K562 (cell line): ENCODE data around the gene DTNBP1. TPM values are rescaled to one million over a fixed set of nuclear protein-coding genes. Genes with fewer than 3 reads are reported as not detected.

Experiments used
- ATAC-seq: fragments of 200-7000 bp; cut with Tn5 transposase; 3 replicates; pipeline ENCODE4 v1.9.1; 2020; ENCODE audit warnings: moderate library complexity
- BruUV-seq: library from RNA; stranded (reverse); fragments of 400-500 nt; replicated peaks from 2 replicates; lab custom pipeline; 2021; lab: Mats Ljungman, UMichigan
- CTCF ChIA-PET: fragments of 300-600 bp; formaldehyde crosslinking; extraction: SDS; loops from one replicate; lab custom pipeline; 2021; ENCODE audit warnings: low intra/inter-chr PET ratio; lab: Yijun Ruan, JAX
- POLR2A ChIA-PET: fragments of 300-600, 350-650 bp; sonication (Branson Sonifier 250); formaldehyde crosslinking; extraction: SDS; loops from one replicate; lab custom pipeline; 2021; ENCODE audit warnings: antibody characterized with exemption, inconsistent platforms; lab: Yijun Ruan, JAX
- DNase-seq, 4 experiments: peaks; one replicate each; pipeline versions ENCODE4 v3.0.0 to v3.0.0-alpha.2; 2011 to 2018; ENCODE audit warnings: low spot score in 3 of 4, mixed read lengths in 3 of 4; ENCODE audit errors: extremely low read depth in 1 of 4
- FAIRE-seq: peaks from 2 replicates; lab custom pipeline; 2011; peaks lifted over from hg19 to GRCh38; lab: Jason Lieb, UNC
- H2AFZ ChIP-seq: 2 replicates; pipeline ENCODE4 v1.6.0; 2011; ENCODE audit warnings: low read depth, low read length, control low read depth, inconsistent platforms
- H3K27ac ChIP-seq: fragments of 200-600 bp; 3 replicates; pipeline ENCODE4 v1.8.0; 2011; ENCODE audit warnings: low read depth, mild to moderate bottlenecking, control low read depth, inconsistent platforms, low read length, moderate library complexity, mixed read lengths; ENCODE audit errors: extremely low read depth
- H3K27me3 ChIP-seq, 2 experiments: fragments of 300-600 bp in 1 of 2; 2 replicates in 1 of 2; 3 replicates in 1 of 2; pipeline versions ENCODE4 v1.6.0 to v1.8.0; 2011; ENCODE audit warnings: inconsistent platforms in 2 of 2, low read length in 2 of 2, mild to moderate bottlenecking in 1 of 2, mixed read lengths in 1 of 2, moderate library complexity in 1 of 2; ENCODE audit not compliant: control insufficient read depth in 2 of 2, insufficient read depth in 2 of 2
- H3K36me3 ChIP-seq: fragments of 300-600 bp; 3 replicates; pipeline ENCODE4 v1.8.0; 2011; ENCODE audit warnings: mild to moderate bottlenecking, low read length, inconsistent platforms; ENCODE audit not compliant: control insufficient read depth, insufficient read depth
- H3K4me1 ChIP-seq, 2 experiments: fragments of 200-600 bp in 1 of 2; replicated peaks in 1 of 2; 2 replicates in 1 of 2; 3 replicates in 1 of 2; pipeline versions ENCODE4 v1.5.1 to v1.8.0; 2011; ENCODE audit warnings: inconsistent platforms in 2 of 2, low read length in 2 of 2, mild to moderate bottlenecking in 1 of 2, mixed read lengths in 1 of 2, moderate library complexity in 1 of 2; ENCODE audit not compliant: control insufficient read depth in 2 of 2, insufficient read depth in 2 of 2
- H3K4me2 ChIP-seq: 2 replicates; pipeline ENCODE4 v1.6.1; 2011; ENCODE audit warnings: low read length, control low read depth, inconsistent platforms, mixed read lengths; ENCODE audit not compliant: insufficient read depth
- H3K4me3 ChIP-seq: fragments of 200-600 bp; sonication (generic), shearing (Covaris generic); 2 replicates; pipeline ENCODE4 v1.5.1; 2016; ENCODE audit warnings: control low read depth, inconsistent platforms
- H3K79me2 ChIP-seq: fragments of 200-600 bp; 3 replicates; pipeline ENCODE4 v1.8.0; 2011; ENCODE audit warnings: low read length, inconsistent platforms; ENCODE audit not compliant: control insufficient read depth, insufficient read depth
- H3K9ac ChIP-seq, 2 experiments: 2 replicates each; pipeline versions ENCODE4 v1.6.0 to v1.6.1; 2011; ENCODE audit warnings: low read depth in 2 of 2, low read length in 2 of 2, control low read depth in 1 of 2, inconsistent platforms in 1 of 2, mild to moderate bottlenecking in 1 of 2, mixed read lengths in 1 of 2; ENCODE audit not compliant: insufficient read depth in 1 of 2
- H3K9me1 ChIP-seq: one replicate; pipeline ENCODE4 v1.6.0; 2011; ENCODE audit warnings: inconsistent platforms, mild to moderate bottlenecking, low read length, moderate library complexity; ENCODE audit not compliant: control insufficient read depth, insufficient read depth
- H3K9me3 ChIP-seq: replicated peaks from 2 replicates; pipeline ENCODE4 v1.5.1; 2011; ENCODE audit warnings: low read depth, low read length, inconsistent platforms; ENCODE audit not compliant: control insufficient read depth, insufficient read depth
- H4K20me1 ChIP-seq: replicated peaks from 2 replicates; pipeline ENCODE4 v1.6.1; 2011; ENCODE audit warnings: low read length, inconsistent platforms, mixed read lengths; ENCODE audit not compliant: control insufficient read depth, insufficient read depth
- CBX5 ChIP-seq: IDR thresholded peaks from 2 replicates; pipeline ENCODE4 v1.6.1; 2014; ENCODE audit warnings: low read depth, borderline replicate concordance
- CEBPB ChIP-seq: fragments of 450-650 bp; IDR thresholded peaks from 2 replicates; pipeline ENCODE4 v1.6.1; 2016; ENCODE audit warnings: missing genetic modification characterization, missing compliant biosample characterization
- DPF2 ChIP-seq: fragments of 450-650 bp; IDR thresholded peaks from 2 replicates; pipeline ENCODE4 v1.6.1; 2016
- HDAC1 ChIP-seq, 2 experiments: fragments of 450-650 bp; IDR thresholded peaks; 2 replicates each; pipeline ENCODE4 v1.6.1; 2016 to 2017; ENCODE audit warnings: inconsistent platforms in 1 of 2, mild to moderate bottlenecking in 1 of 2, moderate library complexity in 1 of 2
- MGA ChIP-seq: fragments of 450-650 bp; IDR thresholded peaks from 2 replicates; pipeline ENCODE4 v1.6.1; 2016; ENCODE audit warnings: mild to moderate bottlenecking, moderate library complexity
- SIN3B ChIP-seq: fragments of 450-650 bp; IDR thresholded peaks from 2 replicates; pipeline ENCODE4 v1.6.1; 2017; ENCODE audit warnings: low read depth, mild to moderate bottlenecking, moderate library complexity
- ZNF780A ChIP-seq: fragments of 250-450 bp; sonication (Bioruptor Pico); IDR thresholded peaks from 2 replicates; pipeline ENCODE4 v1.5.0; 2021; ENCODE audit warnings: mild to moderate bottlenecking
- WGBS: fragments of 100-300 bp; shearing (Covaris generic); methylation state at CpG from one replicate; pipeline ENCODE4 v1.1.6; 2016; ENCODE audit warnings: low coverage, mixed read lengths; ENCODE audit not compliant: insufficient coverage; ENCODE audit errors: missing lambda C conversion rate; 5-methylcytosine and 5-hydroxymethylcytosine counted together
- in situ Hi-C: fragments of 300-500 bp; cut with MboI; formaldehyde crosslinking; loops from 4 replicates; pipeline ENCODE4 v1.15.0; 2018; ENCODE audit warnings: inconsistent platforms, mixed read lengths
- intact Hi-C: fragments of 100-400 bp; cut with micrococcal nuclease; formaldehyde crosslinking; loops from 2 replicates; pipeline ENCODE4 v1.14.2; 2022
- polyA plus RNA-seq, 8 experiments: library from polyadenylated mRNA; depleted of rRNA in 4 of 8; stranded (reverse) in 5 of 8; unstranded in 3 of 8; fragments of >200 nt; fragmentation: Nextera tagmentation in 2 of 8; fragmentation: Illumina TruSeq in 1 of 8; extraction: Ambion mirVana in 2 of 8; extraction: Trizol in 1 of 8; gene quantifications; 2 replicates each; pipeline versions ENCODE4 v1.2.1 to v1.2.3, GENCODE V29; 2011 to 2014; ENCODE audit warnings: inconsistent platforms in 1 of 8, missing spikeins in 1 of 8
- total RNA-seq, 7 experiments: library from RNA; depleted of rRNA in 6 of 7; stranded (reverse); fragments of >200 nt in 6 of 7; fragmentation: Illumina TruSeq in 2 of 7; extraction: Trizol in 2 of 7; gene quantifications; 2 replicates each; pipeline versions ENCODE4 v1.2.1 to v1.2.3, GENCODE V29; 2011 to 2021; ENCODE audit warnings: low replicate concordance in 1 of 7
- TF ChIP-seq, protein P1 (sequence below): fragments of 150-350 bp; IDR thresholded peaks from 2 replicates; pipeline ENCODE4 v1.6.1; 2014; ENCODE audit warnings: low read depth, mild to moderate bottlenecking, low read length, borderline replicate concordance

DTNBP1 gene
- total and polyA plus RNA-seq, 9 of the 15 experiments (the other 6 are each of a cell fraction or from before 2014, with no cell fraction given) = 16.7 to 54.5 (median 21.4) TPM

- 17% methylated on average over 3 of the region's 3 CpGs for whole genome bisulfite sequencing
- Histone ChIP-seq H3K36me3 (no peaks in the 10 kb centered on the region), H2AFZ (no peak overlapping the region), H3K9me3 (no peaks in the 10 kb centered on the region), H3K4me2 (no peak overlapping the region), H3K4me1 (peaks cover 0 to 5% of the 10 kb centered on the region in 2 experiments; a peak in 2 of 5 replicates), H3K9ac (no peak overlapping the region), H3K27ac (no peak overlapping the region), H3K9me1 (no peaks in the 10 kb centered on the region), H3K79me2 (no peaks in the 10 kb centered on the region), H3K4me3 (no peak overlapping the region), H3K27me3 (peaks cover 0 to 16% of the 10 kb centered on the region in 2 experiments; a peak in 4 of 5 replicates), H4K20me1 (no peaks in the 10 kb centered on the region)
- FAIRE-seq (no peak), DNase-seq (no peak), ATAC-seq (no peak)
- in situ Hi-C loops = no loop called here
- POLR2A ChIA-PET = no interaction called here
- BruUV-seq = no TSS peak
- intact Hi-C loops = no loop called here
- CTCF ChIA-PET = no interaction called here
- no peak for TF ChIP-seq MGA
- no peak for TF ChIP-seq CBX5
- no peak for TF ChIP-seq CEBPB (tag)
- TF ChIP-seq HDAC1 (IDR thresholded peaks at IDR 0.05) = no peak
- TF ChIP-seq, protein P1, sequence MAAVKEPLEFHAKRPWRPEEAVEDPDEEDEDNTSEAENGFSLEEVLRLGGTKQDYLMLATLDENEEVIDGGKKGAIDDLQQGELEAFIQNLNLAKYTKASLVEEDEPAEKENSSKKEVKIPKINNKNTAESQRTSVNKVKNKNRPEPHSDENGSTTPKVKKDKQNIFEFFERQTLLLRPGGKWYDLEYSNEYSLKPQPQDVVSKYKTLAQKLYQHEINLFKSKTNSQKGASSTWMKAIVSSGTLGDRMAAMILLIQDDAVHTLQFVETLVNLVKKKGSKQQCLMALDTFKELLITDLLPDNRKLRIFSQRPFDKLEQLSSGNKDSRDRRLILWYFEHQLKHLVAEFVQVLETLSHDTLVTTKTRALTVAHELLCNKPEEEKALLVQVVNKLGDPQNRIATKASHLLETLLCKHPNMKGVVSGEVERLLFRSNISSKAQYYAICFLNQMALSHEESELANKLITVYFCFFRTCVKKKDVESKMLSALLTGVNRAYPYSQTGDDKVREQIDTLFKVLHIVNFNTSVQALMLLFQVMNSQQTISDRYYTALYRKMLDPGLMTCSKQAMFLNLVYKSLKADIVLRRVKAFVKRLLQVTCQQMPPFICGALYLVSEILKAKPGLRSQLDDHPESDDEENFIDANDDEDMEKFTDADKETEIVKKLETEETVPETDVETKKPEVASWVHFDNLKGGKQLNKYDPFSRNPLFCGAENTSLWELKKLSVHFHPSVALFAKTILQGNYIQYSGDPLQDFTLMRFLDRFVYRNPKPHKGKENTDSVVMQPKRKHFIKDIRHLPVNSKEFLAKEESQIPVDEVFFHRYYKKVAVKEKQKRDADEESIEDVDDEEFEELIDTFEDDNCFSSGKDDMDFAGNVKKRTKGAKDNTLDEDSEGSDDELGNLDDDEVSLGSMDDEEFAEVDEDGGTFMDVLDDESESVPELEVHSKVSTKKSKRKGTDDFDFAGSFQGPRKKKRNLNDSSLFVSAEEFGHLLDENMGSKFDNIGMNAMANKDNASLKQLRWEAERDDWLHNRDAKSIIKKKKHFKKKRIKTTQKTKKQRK = no peak
- TF ChIP-seq ZNF780A (CRISPR knock-in tag) = no peak
- no peak for TF ChIP-seq SIN3B
- no peak for TF ChIP-seq DPF2
Observed at GRCh38 chr6:15673666-15674065, 10.8 kb upstream of the DTNBP1 start.
